Osteoblast (primary cell): ENCODE results near the gene CATSPERD. TPM values are rescaled to one million over a fixed set of nuclear protein-coding genes. Genes with fewer than 3 reads are reported as not detected.
A peak's percentile ranks its signal among the peaks of the same experiment; 100 is the strongest.

ENCODE experiments used
- DNase-seq: peaks from one replicate; pipeline ENCODE4 v3.0.0; 2011; ENCODE audit warnings: low spot score, mixed read lengths; ENCODE audit not compliant: insufficient read length; ENCODE audit errors: missing footprints
- H2AFZ ChIP-seq: 2 replicates; pipeline ENCODE4 v1.6.0; 2011; ENCODE audit warnings: mild to moderate bottlenecking, low read length
- H3K27ac ChIP-seq: 2 replicates; pipeline ENCODE4 v1.5.1; 2011; ENCODE audit warnings: mild to moderate bottlenecking, low read depth, low read length, moderate library complexity
- H3K27me3 ChIP-seq: 2 replicates; pipeline ENCODE4 v1.6.0; 2012; ENCODE audit warnings: mild to moderate bottlenecking, control low read depth, inconsistent platforms, low read length, moderate library complexity; ENCODE audit not compliant: insufficient read depth
- H3K36me3 ChIP-seq: 2 replicates; pipeline ENCODE4 v1.5.1; 2011; ENCODE audit warnings: mild to moderate bottlenecking, low read length, control low read depth, moderate library complexity; ENCODE audit not compliant: insufficient read depth
- H3K4me1 ChIP-seq: 2 replicates; pipeline ENCODE4 v1.5.1; 2011; ENCODE audit warnings: mild to moderate bottlenecking, low read length, control low read depth, moderate library complexity; ENCODE audit not compliant: insufficient read depth
- H3K4me2 ChIP-seq: 2 replicates; pipeline ENCODE4 v1.6.0; 2011; ENCODE audit warnings: mild to moderate bottlenecking, low read length; ENCODE audit not compliant: insufficient read depth
- H3K4me3 ChIP-seq: fragments of 200-600 bp; sonication (generic); 3 replicates; pipeline ENCODE4 v1.5.1; 2012; ENCODE audit warnings: mild to moderate bottlenecking, low read length, inconsistent platforms; ENCODE audit not compliant: insufficient read depth
- H3K79me2 ChIP-seq: 2 replicates; pipeline ENCODE4 v1.6.0; 2012; ENCODE audit warnings: mild to moderate bottlenecking, low read length, control low read depth, inconsistent platforms; ENCODE audit not compliant: insufficient read depth
- H3K9me3 ChIP-seq: 2 replicates; pipeline ENCODE4 v1.5.1; 2011; ENCODE audit warnings: low read depth, low read length, control low read depth
- H4K20me1 ChIP-seq: 2 replicates; pipeline ENCODE4 v1.6.0; 2012; ENCODE audit warnings: mild to moderate bottlenecking, low read length, control low read depth; ENCODE audit not compliant: insufficient read depth
- total RNA-seq: library from RNA; depleted of rRNA; stranded (reverse); fragments of >200 nt; gene quantifications from 2 replicates; pipeline ENCODE4 v1.2.3, GENCODE V29; 2012
- TF ChIP-seq, protein P1 (sequence below): IDR thresholded peaks from 2 replicates; pipeline ENCODE4 v1.5.1; 2011; ENCODE audit warnings: mild to moderate bottlenecking, low read depth, low read length, moderate library complexity; ENCODE audit errors: extremely low read depth

CATSPERD gene
- total RNA-seq, 1 donor = under 0.01 TPM

DNA sequence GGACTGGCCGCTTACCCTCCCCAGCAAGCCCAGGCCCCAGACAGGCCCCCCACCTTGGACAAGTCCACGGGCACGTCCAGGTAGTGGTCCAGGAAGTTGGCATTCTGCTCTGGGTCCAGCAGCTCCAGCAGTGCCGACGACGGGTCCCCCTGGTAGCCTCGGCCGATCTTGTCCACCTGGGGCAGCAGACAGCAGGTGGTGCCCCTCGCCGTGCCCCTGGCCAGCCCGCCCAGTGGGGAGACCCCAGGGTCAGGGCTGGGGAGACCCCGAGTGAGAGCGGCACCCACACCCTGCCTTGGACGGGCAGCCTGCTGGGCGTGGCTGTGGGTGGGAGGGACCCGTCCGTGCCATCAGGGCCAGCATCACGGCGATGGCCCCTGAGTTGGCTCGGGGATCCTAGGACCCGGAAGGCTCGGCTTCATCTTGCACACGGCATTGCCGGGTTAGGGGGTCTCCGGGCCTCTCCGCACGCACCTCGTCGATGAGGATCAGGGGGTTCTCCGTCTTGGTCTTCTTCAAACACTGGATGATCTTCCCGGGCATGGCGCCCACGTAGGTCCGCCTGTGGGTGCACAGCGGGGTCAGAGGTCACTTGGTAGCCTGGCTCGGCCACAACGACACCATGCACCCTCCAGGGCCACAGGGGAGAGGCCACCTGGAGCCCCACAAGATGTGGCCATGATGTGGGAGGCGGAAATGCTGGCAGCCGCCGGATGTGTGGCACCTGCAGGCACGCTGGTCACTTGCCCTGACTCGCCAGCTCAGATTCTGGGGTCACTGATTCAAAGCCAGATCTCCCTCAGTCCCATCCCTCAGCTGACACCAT, 24.0 kb upstream of the CATSPERD start:
- H3K27me3 ChIP-seq = no peaks in the 10 kb centered on the region
- H3K9me3 ChIP-seq = no peaks in the 10 kb centered on the region
- H3K36me3 ChIP-seq = peaks cover 82% of the 10 kb centered on the region
- H3K27ac ChIP-seq = no peak overlapping the region
- TF ChIP-seq, protein P1, sequence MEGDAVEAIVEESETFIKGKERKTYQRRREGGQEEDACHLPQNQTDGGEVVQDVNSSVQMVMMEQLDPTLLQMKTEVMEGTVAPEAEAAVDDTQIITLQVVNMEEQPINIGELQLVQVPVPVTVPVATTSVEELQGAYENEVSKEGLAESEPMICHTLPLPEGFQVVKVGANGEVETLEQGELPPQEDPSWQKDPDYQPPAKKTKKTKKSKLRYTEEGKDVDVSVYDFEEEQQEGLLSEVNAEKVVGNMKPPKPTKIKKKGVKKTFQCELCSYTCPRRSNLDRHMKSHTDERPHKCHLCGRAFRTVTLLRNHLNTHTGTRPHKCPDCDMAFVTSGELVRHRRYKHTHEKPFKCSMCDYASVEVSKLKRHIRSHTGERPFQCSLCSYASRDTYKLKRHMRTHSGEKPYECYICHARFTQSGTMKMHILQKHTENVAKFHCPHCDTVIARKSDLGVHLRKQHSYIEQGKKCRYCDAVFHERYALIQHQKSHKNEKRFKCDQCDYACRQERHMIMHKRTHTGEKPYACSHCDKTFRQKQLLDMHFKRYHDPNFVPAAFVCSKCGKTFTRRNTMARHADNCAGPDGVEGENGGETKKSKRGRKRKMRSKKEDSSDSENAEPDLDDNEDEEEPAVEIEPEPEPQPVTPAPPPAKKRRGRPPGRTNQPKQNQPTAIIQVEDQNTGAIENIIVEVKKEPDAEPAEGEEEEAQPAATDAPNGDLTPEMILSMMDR = no peak
- DNase-seq = peak; percentile 74
- H3K4me2 ChIP-seq = no peak overlapping the region
- H2AFZ ChIP-seq = no peak overlapping the region
- no peak overlapping the region for H3K4me3 ChIP-seq
- peaks cover 59% of the 10 kb centered on the region for H4K20me1 ChIP-seq
- peaks cover 7% of the 10 kb centered on the region for H3K4me1 ChIP-seq
- peaks cover 66% of the 10 kb centered on the region for H3K79me2 ChIP-seq

DNA sequence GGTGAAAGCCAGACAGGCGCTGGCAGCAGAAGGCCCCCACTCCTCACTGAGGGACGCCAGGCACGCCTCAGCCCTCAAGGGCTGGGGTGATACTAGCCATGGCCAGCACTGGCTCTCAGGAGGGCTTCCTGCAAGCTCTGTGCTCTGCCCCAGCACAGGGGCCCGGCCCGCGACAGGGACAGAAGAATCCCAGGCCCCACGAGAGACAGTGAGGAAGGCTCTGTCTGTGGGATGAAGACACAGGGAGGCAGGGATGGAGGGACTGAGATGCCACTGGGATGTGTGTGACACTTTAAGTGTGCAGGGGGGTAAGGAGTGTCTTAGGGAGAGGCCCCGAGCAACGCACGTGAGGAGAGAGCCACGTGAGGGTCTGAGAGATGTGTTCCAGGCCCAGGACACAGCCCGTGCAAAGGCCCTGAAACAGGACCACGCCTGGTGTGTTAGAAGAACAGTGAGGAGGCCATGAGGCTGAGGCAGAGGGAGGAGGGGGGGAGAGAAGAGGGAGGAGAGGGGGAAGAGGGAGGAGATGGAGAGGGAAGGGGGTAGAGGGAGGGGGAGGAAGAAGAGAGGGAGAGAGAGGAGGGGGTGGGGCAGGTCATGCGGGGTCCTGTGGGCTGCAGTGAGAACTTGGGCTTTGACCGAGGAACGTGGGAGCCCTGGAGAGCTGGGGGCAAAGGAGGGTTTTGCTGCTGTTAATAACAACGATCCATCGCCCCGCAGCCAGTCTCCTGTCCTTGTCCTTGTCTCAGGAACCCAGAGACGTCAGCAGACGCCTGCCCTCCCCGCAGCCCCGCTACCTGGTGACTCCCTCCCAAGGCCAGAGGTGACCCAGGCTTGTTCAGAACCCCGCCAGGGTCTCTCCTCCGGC, 23.2 kb upstream of the CATSPERD start:
- Histone ChIP-seq H2AFZ (no peak overlapping the region), H3K27me3 (no peaks in the 10 kb centered on the region), H3K27ac (no peak overlapping the region), H3K36me3 (peaks cover 74% of the 10 kb centered on the region), H4K20me1 (peaks cover 50% of the 10 kb centered on the region), H3K4me2 (no peak overlapping the region), H3K4me3 (no peak overlapping the region), H3K79me2 (peaks cover 58% of the 10 kb centered on the region), H3K4me1 (peaks cover under 1% of the 10 kb centered on the region), H3K9me3 (no peaks in the 10 kb centered on the region)
- TF ChIP-seq, protein P1 = no peak
- peak; percentile 77 for DNase-seq

DNA sequence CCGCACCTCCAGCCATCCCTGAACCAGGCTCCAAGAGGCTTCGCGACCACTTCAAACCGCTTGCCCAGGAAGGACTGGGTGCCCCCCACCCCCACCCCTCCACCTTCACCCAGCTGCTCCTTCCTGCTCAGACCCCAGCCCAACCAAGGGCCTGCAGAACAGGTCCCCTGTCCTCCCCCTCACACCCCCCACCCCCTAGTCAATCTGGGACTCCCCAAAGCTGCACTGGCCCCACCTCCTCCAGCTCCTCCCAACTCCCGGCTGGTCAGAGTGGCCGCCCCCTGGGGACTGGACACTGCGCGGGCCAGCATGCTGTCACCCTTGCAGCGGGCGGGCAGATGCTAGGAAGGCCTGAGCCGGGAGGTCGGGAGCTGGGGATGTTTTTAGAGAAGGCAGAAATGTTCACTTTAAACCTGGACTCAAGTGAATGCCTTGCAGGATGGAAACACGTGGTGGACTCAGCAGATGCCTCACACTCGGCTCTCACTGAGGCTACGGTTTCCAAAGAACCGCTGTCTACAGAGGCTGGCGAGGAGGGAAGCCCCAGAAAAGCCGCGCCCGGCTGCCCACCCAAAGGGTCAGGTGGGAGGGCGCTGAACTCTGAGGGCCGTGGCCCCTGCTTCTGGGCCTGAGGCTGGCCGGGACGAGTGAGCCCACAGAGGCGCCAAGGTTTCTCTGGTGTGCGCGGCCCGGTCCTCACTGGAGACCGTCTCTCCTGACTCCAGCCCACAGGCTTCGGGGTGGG, 22.4 kb upstream of the CATSPERD start:
- no peak overlapping the region for H3K4me2 ChIP-seq
- H3K27ac ChIP-seq = no peak overlapping the region
- no peaks in the 10 kb centered on the region for H3K4me1 ChIP-seq
- peaks cover 66% of the 10 kb centered on the region for H3K36me3 ChIP-seq
- H4K20me1 ChIP-seq = peaks cover 43% of the 10 kb centered on the region
- peaks cover 50% of the 10 kb centered on the region for H3K79me2 ChIP-seq
- no peaks in the 10 kb centered on the region for H3K27me3 ChIP-seq
- H2AFZ ChIP-seq = no peak overlapping the region
- TF ChIP-seq, protein P1 = no peak
- peak; percentile 89 for DNase-seq
- no peak overlapping the region for H3K4me3 ChIP-seq
- no peaks in the 10 kb centered on the region for H3K9me3 ChIP-seq
